Stimulated activated CD4-positive, alpha-beta T cell treated with anti-CD3 and anti-CD28 coated beads, Interleukin-1b, Interleukin-23, amount 100 ng/mL, for 48 hours (primary cell): ENCODE results near the gene DAAM2.

ENCODE experiments used
- DNase-seq: peaks from one replicate; pipeline ENCODE4 v3.0.0-alpha.2; 2020

Gene DAAM2

DNA sequence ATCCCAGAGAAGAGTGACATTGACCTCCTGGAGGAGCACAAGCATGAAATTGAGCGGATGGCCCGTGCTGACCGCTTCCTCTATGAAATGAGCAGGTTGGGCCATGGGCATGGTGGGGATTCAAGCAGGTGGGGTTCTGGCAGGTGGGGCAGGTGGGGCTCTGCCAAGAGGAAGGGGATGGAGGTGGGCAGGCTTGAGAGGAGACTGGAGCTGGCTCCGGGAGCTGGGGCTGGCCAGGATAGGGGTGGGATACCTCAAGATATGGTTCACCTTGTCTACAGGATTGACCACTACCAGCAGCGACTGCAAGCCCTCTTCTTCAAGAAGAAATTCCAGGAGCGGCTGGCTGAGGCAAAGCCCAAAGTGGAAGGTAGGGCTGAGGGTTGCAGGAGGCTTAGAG is 99.2 kb downstream of the DAAM2 start:
- DNase-seq = no peak

DNA sequence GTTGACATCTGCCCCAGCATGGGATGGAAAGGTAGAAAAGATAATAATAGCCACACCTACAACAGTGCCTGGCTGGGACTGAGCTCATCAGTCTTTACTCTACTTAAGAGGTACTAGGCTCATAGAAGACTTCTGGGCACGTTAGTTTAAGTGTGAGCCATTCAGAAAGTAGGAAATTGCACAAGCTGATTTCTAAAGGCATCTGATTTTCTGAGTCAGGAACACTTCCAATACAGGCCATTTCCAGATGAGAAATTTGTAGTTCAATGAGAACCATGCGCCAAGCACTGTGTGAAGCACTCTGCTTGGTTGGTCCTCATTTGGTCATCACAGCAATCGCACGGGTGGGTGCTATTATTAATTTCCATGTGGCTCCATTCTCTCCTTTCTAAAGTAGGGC is 99.8 kb downstream of the DAAM2 start:
- no peak for DNase-seq

DNA sequence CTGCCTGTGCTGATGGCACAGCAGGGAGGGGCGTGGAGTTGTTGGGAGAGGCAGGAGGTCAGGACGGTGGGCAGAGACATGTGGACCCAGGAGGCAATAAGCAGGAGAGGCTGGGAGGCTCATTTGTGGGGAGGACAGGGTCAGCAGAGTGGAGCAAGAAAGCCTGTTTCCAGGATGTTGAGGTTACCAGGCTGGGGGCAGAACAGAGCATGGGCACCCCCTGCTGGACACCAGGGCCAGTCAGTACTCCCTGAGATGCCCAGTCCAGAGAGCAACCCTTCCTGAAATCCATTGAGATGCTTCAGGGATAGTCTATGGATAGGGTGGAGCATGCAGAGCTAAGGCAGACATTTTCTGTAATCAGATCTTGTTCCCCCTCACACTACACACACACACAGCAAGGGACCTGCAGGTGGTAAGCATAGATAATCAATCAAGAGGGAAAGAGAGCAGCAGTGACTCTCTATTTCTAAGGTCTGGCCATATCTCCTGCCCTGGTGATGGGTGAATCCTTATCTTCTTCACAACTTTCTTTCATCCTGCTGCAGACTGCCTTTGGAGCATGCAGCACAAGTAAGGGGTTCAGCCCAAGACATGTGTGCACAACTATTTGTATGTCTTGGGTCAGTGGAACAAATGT is 100.4 kb downstream of the DAAM2 start:
- no peak for DNase-seq

GRCh38 chr6:39893286-39893685 is 101.1 kb downstream of the DAAM2 start:
- no peak for DNase-seq

- no peak for DNase-seq
Measured at GRCh38 chr6:39896701-39897100, 104.5 kb downstream of the DAAM2 start.

- DNase-seq = no peak
Measured at GRCh38 chr6:39897698-39898097, 105.5 kb downstream of the DAAM2 start.

- DNase-seq = no peak
Measured at GRCh38 chr6:39898625-39899024, 106.4 kb downstream of the DAAM2 start.

GRCh38 chr6:39899554-39900295 is 107.5 kb downstream of the DAAM2 start:
- DNase-seq = no peak

DNA sequence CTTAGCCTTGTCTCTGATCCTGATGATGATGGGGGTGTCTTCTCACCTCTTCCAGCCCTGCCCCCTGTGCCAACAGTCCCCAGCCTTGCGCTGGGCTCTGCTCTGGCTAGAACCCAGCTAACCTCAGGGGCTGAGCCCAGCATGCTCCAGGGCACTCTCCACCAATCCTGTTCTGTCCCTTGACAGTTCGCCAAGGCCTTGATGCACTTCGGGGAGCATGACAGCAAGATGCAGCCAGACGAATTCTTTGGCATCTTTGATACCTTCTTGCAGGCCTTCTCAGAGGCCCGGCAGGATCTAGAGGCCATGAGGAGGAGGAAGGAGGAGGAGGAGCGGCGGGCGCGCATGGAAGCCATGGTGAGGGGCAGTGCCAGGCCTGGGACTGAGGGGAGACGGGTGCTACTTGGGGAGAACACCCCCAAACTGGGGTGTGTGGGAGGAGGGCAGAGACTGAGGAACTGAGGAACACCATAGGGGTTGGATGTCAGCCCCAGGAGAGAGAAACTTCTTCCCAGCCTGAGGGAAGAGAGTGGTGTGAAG is 109.0 kb downstream of the DAAM2 start:
- no peak for DNase-seq

DNA sequence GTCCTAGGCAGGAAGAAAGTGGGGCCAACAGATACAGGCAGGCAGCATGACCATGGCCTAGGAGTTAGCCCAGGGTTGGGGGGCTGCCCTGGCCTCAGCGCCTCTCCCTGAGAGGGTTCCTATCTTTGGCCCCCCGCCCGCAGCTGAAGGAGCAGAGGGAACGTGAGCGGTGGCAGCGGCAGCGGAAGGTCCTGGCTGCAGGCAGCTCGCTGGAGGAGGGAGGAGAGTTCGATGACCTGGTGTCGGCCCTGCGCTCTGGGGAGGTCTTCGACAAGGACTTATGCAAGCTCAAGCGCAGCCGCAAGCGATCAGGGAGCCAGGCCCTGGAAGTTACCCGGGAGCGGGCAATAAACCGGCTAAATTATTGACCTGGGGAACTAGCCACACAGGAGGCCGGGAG is 109.5 kb downstream of the DAAM2 start:
- no peak for DNase-seq

- DNase-seq = no peak
Measured at GRCh38 chr6:39902136-39902535, 110.0 kb downstream of the DAAM2 start.

GRCh38 chr6:39902786-39903465 is 110.8 kb downstream of the DAAM2 start:
- no peak for DNase-seq

- DNase-seq = no peak
Measured at GRCh38 chr6:39903656-39904055, 111.5 kb downstream of the DAAM2 start.

DNA sequence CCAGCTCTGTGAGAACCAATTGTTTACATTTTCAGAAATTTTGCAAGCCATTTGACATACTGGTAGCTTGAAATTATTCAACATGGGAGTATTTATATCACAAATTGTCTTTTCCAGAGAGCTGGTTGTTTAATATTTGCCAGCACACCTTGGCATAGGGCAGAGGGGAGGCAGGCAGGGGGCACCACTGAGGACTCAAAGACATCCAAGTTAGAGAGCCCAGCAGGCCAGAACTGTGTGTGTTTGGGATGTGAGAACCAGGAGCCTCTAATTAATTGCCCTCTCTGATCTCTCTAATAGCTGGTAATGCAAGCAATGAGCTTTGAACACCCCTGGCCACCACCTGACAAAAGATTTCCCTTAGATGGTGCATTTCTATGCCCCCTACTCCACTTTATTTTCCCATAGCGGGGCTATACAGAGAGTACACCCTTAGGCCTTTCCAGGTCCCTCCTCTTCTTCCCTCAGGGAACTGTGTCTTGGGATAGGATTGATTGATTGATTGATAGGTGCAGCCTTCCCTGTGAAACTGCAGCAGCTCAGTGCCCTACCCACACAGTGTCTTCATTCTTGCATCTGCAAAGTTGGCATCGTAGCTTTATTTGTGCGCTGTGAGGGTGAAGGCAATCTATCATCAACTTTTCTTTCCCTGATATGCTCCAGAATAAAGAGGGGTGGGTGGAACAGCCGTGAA is 112.9 kb downstream of the DAAM2 start:
- no peak for DNase-seq

GRCh38 chr6:39905640-39905975 is 113.4 kb downstream of the DAAM2 start:
- no peak for DNase-seq

GRCh38 chr6:39906318-39906761 is 114.2 kb downstream of the DAAM2 start:
- DNase-seq = no peak

- DNase-seq = no peak
Measured at GRCh38 chr6:39907871-39908575, 115.8 kb downstream of the DAAM2 start.

DNA sequence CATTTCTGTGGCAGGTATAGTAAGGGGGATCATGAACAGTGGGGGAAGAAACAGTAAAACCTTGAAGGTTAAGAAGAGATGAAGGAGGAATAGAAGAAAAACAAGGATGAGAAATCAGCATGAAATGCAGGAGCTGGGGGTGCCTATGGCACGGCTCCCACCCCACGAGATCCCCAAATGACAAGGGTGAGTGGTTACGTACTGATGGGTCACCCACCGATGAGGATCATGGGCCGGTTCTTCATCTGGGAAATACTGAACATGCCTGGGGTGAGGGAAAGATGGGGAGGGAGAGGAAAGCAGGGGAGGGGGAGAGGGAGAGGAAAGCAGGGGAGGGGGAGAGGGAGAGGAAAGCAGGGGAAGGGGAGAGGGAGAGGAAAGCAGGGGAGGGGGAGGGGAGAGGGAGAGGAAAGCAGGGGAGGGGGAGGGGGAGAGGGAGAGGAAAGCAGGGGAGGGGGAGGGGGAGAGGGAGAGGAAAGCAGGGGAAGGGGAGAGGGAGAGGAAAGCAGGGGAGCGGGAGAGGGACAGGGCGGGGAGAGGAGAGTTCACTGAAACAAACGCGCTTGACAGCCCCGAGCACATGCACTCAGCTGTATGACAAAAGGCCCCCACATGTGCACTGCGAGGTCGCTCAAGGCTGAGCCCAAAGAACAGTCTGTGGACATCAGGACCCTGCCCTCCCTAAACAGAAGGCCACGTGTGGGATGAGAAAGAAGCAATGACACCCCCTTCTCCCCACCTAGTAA is 116.8 kb downstream of the DAAM2 start:
- DNase-seq = no peak

DNA sequence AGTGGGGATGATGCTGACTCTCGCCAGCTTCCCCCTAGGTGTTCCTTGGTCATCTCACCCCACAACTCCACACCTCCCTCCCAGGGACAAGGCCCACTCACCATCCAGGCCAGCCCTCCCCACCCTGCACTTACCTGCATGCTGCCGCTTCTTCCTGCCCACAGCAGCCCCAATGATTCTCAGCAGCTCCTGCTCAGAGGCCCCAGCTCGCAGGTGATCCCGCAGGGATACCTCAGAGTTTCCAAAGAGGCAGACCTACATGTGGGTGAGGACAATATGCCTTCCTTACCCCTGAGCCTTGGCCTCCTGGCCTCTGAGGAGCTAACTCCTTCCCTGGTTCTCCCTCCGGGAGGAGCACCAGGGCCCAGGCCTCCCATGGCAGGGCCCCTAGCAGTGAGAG is 117.5 kb downstream of the DAAM2 start:
- DNase-seq = no peak

GRCh38 chr6:39910164-39910563 is 118.0 kb downstream of the DAAM2 start:
- DNase-seq = no peak

DNA sequence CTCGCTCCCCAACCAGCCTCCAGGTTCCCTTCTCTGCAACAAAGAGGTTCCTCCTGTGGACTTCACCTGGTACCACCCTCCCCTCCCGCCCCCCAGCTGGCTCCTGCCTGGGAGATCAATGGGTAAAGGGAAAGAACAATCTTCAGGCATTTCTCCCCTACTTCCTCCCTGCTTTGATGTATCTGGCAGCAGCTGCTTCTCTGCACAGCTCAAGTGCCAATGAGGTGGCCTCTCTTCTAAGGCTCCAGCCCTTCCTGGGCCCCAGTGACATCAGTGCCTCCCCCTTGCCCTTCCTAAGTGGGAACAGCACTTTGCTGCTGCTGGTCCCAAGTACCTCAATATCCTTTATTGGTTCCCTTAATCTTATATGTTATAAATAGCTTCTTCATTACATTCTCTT is 118.6 kb downstream of the DAAM2 start:
- no peak for DNase-seq
